A549 (cell line): ENCODE measurements around the gene ASXL2. TPM values are rescaled to one million over a fixed set of nuclear protein-coding genes. Genes with fewer than 3 reads are reported as not detected.

Experiments
- ATAC-seq, 2 experiments: fragments of 200-7000 bp in 1 of 2; fragments of >200 bp in 1 of 2; cut with Nextera tagmentation in 1 of 2; cut with Tn5 transposase in 1 of 2; 3 replicates each; pipeline versions ENCODE4 v1.8.0 to v1.9.1; 2018 to 2020; ENCODE audit warnings: mild to moderate bottlenecking in 1 of 2, moderate library complexity in 1 of 2
- CTCF ChIA-PET: fragments of 300-600 bp; sonication (Branson Sonifier 250); formaldehyde crosslinking; extraction: SDS; loops from one replicate; lab custom pipeline; 2021; ENCODE audit warnings: antibody characterized with exemption, inconsistent platforms; lab: Yijun Ruan, JAX
- POLR2A ChIA-PET: fragments of 350-600 bp; formaldehyde crosslinking; extraction: SDS; loops from one replicate; lab custom pipeline; 2021; ENCODE audit warnings: antibody characterized with exemption, inconsistent platforms; lab: Yijun Ruan, JAX
- DNase-seq, 2 experiments: peaks; one replicate each; pipeline versions ENCODE4 v3.0.0 to v3.0.0-alpha.2; 2011 to 2016; ENCODE audit warnings: low read depth in 1 of 2, low spot score in 1 of 2
- FAIRE-seq: peaks from 2 replicates; lab custom pipeline; 2011; peaks lifted over from hg19 to GRCh38; lab: Jason Lieb, UNC
- H3K27ac ChIP-seq, 2 experiments: fragments of >200 bp; sonication (Bioruptor Twin); formaldehyde crosslinking; 3 replicates each; pipeline ENCODE4 v1.5.1; 2016 to 2017
- H3K4me1 ChIP-seq: fragments of >200 bp; sonication (Bioruptor Twin); formaldehyde crosslinking; 3 replicates; pipeline ENCODE4 v1.6.1; 2016
- H3K4me2 ChIP-seq: fragments of >200 bp; sonication (Bioruptor Twin); formaldehyde crosslinking; 3 replicates; pipeline ENCODE4 v1.6.1; 2016
- H3K4me3 ChIP-seq: fragments of >200 bp; sonication (Bioruptor Twin); formaldehyde crosslinking; 3 replicates; pipeline ENCODE4 v1.5.1; 2016
- H3K9me3 ChIP-seq: fragments of >200 bp; sonication (Bioruptor Twin); formaldehyde crosslinking; 3 replicates; pipeline ENCODE4 v1.6.1; 2016
- CHD4 ChIP-seq: fragments of 200-600 bp; sonication (generic); IDR thresholded peaks from 2 replicates; pipeline ENCODE4 v1.6.1; 2016; ENCODE audit warnings: antibody characterized with exemption, mild to moderate bottlenecking, borderline replicate concordance
- EP300 ChIP-seq, 2 experiments: fragments of >200 bp; sonication (Bioruptor Twin); formaldehyde crosslinking; IDR thresholded peaks; 2 replicates in 1 of 2; 3 replicates in 1 of 2; pipeline ENCODE4 v1.6.1; 2016 to 2017
- GATA3 ChIP-seq: IDR thresholded peaks from 2 replicates; pipeline ENCODE4 v1.6.1; 2012; ENCODE audit warnings: borderline replicate concordance
- KDM1A ChIP-seq: fragments of 200-600 bp; sonication (generic); IDR thresholded peaks from 2 replicates; pipeline ENCODE4 v1.6.1; 2016; ENCODE audit warnings: low read depth, mild to moderate bottlenecking
- MAZ ChIP-seq: fragments of 150-350 bp; IDR thresholded peaks from 2 replicates; pipeline ENCODE4 v1.6.1; 2014; ENCODE audit warnings: antibody characterized with exemption, low read depth, low read length, borderline replicate concordance
- MYC ChIP-seq: IDR thresholded peaks from 2 replicates; pipeline ENCODE4 v1.6.1; 2012; ENCODE audit warnings: mild to moderate bottlenecking, inconsistent platforms, low read length, improper control_type of control experiment, borderline replicate concordance
- RFX5 ChIP-seq: fragments of 450-650 bp; IDR thresholded peaks from 2 replicates; pipeline ENCODE4 v1.7.1; 2014; ENCODE audit warnings: antibody characterized with exemption, mild to moderate bottlenecking, moderate library complexity
- WGBS: methylation state at CpG from one replicate; pipeline ENCODE4 v1.1.6; 2017; ENCODE audit errors: missing lambda C conversion rate; 5-methylcytosine and 5-hydroxymethylcytosine counted together
- polyA plus RNA-seq, 4 experiments: library from polyadenylated mRNA; depleted of rRNA in 3 of 4; stranded (reverse); fragments of >200 nt; fragmentation: RNase III in 1 of 4; extraction: RNeasy Plus Mini Kit Qiagen cat#74134 plus additional on column Dnase treatment in 1 of 4; gene quantifications; 2 replicates in 3 of 4; 3 replicates in 1 of 4; pipeline ENCODE4 v1.2.3, GENCODE V29; 2011 to 2017
- TF ChIP-seq, protein P1 (sequence below): fragments of 450-650 bp; IDR thresholded peaks from 2 replicates; pipeline ENCODE4 v1.6.1; 2014; ENCODE audit warnings: antibody characterized with exemption
- TF ChIP-seq, protein P2 (sequence below): IDR thresholded peaks from 2 replicates; pipeline ENCODE4 v1.6.1; 2012
- TF ChIP-seq, protein P3 (sequence below): IDR thresholded peaks from 2 replicates; pipeline ENCODE4 v1.6.1; 2012
- TF ChIP-seq, protein P4 (sequence below): fragments of 250-450 bp; sonication (Bioruptor Pico); IDR thresholded peaks from 2 replicates; pipeline ENCODE4 v1.5.0; 2020; ENCODE audit warnings: low read depth, mild to moderate bottlenecking, moderate library complexity
- TF ChIP-seq, protein P5 (sequence below): IDR thresholded peaks from 2 replicates; pipeline ENCODE4 v1.6.1; 2012; ENCODE audit warnings: low read depth, borderline replicate concordance

The ASXL2 gene
- polyA plus RNA-seq, 2 of the 4 experiments (the other 2 are of a cell fraction) = 10.3 to 26.4 TPM

DNA sequence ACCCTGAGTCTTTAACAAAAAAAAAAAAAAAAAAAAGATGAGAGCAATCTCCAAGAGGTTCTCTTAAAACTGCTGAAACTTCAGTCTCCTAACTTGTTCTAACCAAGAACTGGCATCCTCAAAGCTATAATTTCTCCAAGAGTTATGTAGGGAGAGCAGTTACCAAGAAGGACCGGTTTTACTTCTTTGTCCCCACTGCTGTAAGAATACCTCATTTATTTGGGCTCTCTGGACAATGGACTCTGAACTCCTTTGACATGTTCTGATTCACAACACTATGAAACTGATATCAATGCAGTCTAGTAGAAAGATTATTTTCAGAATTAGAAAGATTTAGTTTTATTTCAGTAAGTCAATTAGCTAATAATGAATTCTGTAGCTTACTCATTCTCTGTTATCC is 120.4 kb downstream of the ASXL2 start (continued):
- TF ChIP-seq, protein P1, sequence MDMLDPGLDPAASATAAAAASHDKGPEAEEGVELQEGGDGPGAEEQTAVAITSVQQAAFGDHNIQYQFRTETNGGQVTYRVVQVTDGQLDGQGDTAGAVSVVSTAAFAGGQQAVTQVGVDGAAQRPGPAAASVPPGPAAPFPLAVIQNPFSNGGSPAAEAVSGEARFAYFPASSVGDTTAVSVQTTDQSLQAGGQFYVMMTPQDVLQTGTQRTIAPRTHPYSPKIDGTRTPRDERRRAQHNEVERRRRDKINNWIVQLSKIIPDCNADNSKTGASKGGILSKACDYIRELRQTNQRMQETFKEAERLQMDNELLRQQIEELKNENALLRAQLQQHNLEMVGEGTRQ = no peak
- TF ChIP-seq MAZ = no peak
- TF ChIP-seq, protein P2, sequence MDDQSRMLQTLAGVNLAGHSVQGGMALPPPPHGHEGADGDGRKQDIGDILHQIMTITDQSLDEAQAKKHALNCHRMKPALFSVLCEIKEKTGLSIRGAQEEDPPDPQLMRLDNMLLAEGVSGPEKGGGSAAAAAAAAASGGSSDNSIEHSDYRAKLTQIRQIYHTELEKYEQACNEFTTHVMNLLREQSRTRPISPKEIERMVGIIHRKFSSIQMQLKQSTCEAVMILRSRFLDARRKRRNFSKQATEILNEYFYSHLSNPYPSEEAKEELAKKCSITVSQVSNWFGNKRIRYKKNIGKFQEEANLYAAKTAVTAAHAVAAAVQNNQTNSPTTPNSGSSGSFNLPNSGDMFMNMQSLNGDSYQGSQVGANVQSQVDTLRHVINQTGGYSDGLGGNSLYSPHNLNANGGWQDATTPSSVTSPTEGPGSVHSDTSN = no peak
- TF ChIP-seq, protein P3, sequence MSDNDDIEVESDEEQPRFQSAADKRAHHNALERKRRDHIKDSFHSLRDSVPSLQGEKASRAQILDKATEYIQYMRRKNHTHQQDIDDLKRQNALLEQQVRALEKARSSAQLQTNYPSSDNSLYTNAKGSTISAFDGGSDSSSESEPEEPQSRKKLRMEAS = no peak
- TF ChIP-seq, protein P4, sequence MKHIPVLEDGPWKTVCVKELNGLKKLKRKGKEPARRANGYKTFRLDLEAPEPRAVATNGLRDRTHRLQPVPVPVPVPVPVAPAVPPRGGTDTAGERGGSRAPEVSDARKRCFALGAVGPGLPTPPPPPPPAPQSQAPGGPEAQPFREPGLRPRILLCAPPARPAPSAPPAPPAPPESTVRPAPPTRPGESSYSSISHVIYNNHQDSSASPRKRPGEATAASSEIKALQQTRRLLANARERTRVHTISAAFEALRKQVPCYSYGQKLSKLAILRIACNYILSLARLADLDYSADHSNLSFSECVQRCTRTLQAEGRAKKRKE (CRISPR knock-in tag) = no peak

DNA sequence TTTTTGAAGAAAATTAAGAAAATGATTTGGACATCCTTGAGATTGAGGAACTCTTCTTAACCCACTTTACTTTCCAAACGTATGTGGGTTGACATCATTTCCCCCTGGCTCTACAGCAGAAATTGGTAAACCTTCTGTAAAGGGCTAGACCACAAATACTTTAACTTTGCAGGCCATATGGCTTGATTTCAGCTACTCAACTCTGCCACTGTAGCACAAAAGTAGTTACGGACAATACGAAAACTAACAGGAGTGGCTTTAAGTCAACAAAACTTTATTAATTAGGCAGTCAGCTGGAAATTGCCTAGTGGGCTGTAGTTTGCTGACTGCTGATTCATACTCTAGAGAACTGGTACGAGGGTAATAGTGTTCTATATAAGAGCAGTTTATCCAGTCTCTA is 121.8 kb downstream of the ASXL2 start:
- CTCF ChIA-PET = interaction anchor here (1.0 kb wide), 1 partner anchor 388 kb away, joined by 3 read pairs; no protein-coding TSS in a partner anchor
- POLR2A ChIA-PET = interaction anchor here (0.6 to 0.7 kb wide), 2 partner anchors 13 to 303 kb away, joined by 3 to 5 read pairs; no protein-coding TSS in a partner anchor
- DNase-seq = no peak
- ATAC-seq = no peak
- no peak overlapping the region for H3K4me3 ChIP-seq
- H3K9me3 ChIP-seq = no peaks in the 10 kb centered on the region
- H3K4me2 ChIP-seq = no peak overlapping the region
- TF ChIP-seq RFX5 (no peak), KDM1A (no peak), GATA3 (no peak), CHD4 (no peak), EP300 (IDR thresholded peaks at IDR 0.05) (no peak)
- TF ChIP-seq, protein P5, sequence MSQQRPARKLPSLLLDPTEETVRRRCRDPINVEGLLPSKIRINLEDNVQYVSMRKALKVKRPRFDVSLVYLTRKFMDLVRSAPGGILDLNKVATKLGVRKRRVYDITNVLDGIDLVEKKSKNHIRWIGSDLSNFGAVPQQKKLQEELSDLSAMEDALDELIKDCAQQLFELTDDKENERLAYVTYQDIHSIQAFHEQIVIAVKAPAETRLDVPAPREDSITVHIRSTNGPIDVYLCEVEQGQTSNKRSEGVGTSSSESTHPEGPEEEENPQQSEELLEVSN = no peak
- TF ChIP-seq, all 56 proteins: peak for 0
- Histone ChIP-seq H3K4me1 (no peaks in the 10 kb centered on the region), H3K27ac (no peak overlapping the region)
- FAIRE-seq = no peak
- 86% methylated on average over 4 of the region's 4 CpGs for WGBS

DNA sequence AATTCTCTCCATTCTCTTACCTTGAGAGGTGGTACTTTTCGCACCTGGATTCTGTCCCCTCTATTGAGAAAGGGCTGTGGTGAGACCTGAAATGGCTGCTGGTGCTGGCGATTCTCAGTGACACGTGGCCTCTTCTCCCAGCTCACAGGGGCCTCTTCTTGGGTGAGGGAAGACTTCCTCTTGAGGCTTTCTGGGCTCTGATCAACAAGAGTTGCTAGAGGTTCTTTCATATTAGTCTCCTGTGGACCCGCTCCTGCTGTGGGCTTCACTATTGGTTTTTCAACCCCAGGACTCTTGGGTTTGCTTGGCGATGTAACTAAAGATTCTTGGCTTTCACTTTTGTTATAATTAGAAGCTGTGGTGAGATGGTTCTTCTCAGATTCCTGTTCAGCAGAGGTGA is 128.6 kb downstream of the ASXL2 start:
- ChIA-PET CTCF (interaction anchor here (0.9 to 1.6 kb wide), 3 partner anchors 11 to 41 kb away, joined by 3 to 5 read pairs (median 3); no protein-coding TSS in a partner anchor), POLR2A (no interaction called here)
- Histone ChIP-seq H3K4me2 (no peak overlapping the region), H3K27ac (no peak overlapping the region), H3K9me3 (no peaks in the 10 kb centered on the region), H3K4me1 (no peaks in the 10 kb centered on the region), H3K4me3 (no peak overlapping the region)
- WGBS = 93% methylated on average over 5 of the region's 5 CpGs
- no peak for FAIRE-seq
- no peak for TF ChIP-seq MYC
- no peak for DNase-seq
- ATAC-seq = no peak

DNA sequence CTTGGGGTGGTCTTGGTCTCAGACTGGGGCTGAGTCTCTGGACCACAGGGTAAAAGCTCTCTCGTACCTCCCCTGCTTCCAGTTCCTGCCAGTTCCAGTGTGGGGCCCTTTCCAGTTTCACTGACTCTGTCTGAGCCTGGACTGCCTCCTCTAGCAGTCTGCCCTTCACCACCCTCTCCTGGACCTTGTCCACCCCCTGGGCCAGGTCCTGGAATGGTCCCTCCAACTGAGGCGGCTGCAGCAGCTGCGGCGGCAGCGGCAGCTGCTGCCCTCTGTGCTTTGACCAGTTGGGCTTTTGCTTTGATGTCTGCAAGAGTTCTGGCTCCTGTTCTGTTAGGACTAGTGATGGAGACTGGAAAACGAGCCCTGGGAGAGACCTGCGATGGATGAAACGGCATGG is 134.2 kb downstream of the ASXL2 start:
- Histone ChIP-seq H3K4me2 (no peak overlapping the region), H3K27ac (no peak overlapping the region), H3K4me3 (no peak overlapping the region), H3K4me1 (no peaks in the 10 kb centered on the region), H3K9me3 (no peaks in the 10 kb centered on the region)
- ATAC-seq (peak in 1 of 2 experiments; percentile 22; a peak in 1 of 6 replicates), DNase-seq (no peak), FAIRE-seq (no peak)
- TF ChIP-seq, protein P2 = no peak
- TF ChIP-seq MAZ = no peak
- ChIA-PET POLR2A (interaction anchor here (0.6 kb wide), 1 partner anchor 12 kb away, joined by 5 read pairs; no protein-coding TSS in a partner anchor), CTCF (interaction anchor here (0.6 to 2.7 kb wide), 4 partner anchors 16 to 116 kb away, joined by 3 to 14 read pairs (median 3); no protein-coding TSS in a partner anchor)
- WGBS = 95% methylated on average over 8 of the region's 8 CpGs
